HepG2 (cell line): ENCODE measurements around the gene RNPEPL1. TPM values are rescaled to one million over a fixed set of nuclear protein-coding genes. Genes with fewer than 3 reads are reported as not detected.

ENCODE experiments used
- ADNP ChIP-seq: sonication (generic); formaldehyde crosslinking; IDR thresholded peaks from 2 replicates; pipeline ENCODE4 v1.4.0; 2020; ENCODE audit warnings: missing genetic modification reagents
- CAMTA2 ChIP-seq: sonication (generic); formaldehyde crosslinking; IDR thresholded peaks from 2 replicates; pipeline ENCODE4 v1.4.0; 2020; ENCODE audit warnings: mild to moderate bottlenecking, missing genetic modification reagents, borderline replicate concordance
- CENPX ChIP-seq: sonication (generic); formaldehyde crosslinking; IDR thresholded peaks from 2 replicates; pipeline ENCODE4 v1.9.0; 2021; ENCODE audit warnings: mild to moderate bottlenecking, missing genetic modification reagents, moderate library complexity
- CSRNP1 ChIP-seq: sonication (generic); formaldehyde crosslinking; IDR thresholded peaks from 2 replicates; pipeline ENCODE4 v1.8.1; 2023; ENCODE audit warnings: mild to moderate bottlenecking, missing genetic modification reagents
- GABPA ChIP-seq, 2 experiments: IDR thresholded peaks; 2 replicates each; pipeline ENCODE4 v1.6.1; 2011 to 2016; ENCODE audit warnings: low read depth in 2 of 2, low read length in 1 of 2, missing biosample characterization in 1 of 2, missing genetic modification characterization in 1 of 2
- GTF3A ChIP-seq: sonication (generic); formaldehyde crosslinking; conservative IDR thresholded peaks from 2 replicates; pipeline ENCODE4 v1.4.0; 2020; ENCODE audit warnings: mild to moderate bottlenecking, missing genetic modification reagents
- KDM2A ChIP-seq: sonication (generic); formaldehyde crosslinking; IDR thresholded peaks from 2 replicates; pipeline ENCODE4 v1.4.0; 2020; ENCODE audit warnings: low read depth, missing genetic modification reagents, borderline replicate concordance
- MEF2D ChIP-seq: sonication (generic); formaldehyde crosslinking; IDR thresholded peaks from 2 replicates; pipeline ENCODE4 v1.5.1; 2020; ENCODE audit warnings: mild to moderate bottlenecking, missing genetic modification reagents
- MYC ChIP-seq: sonication (generic); formaldehyde crosslinking; IDR thresholded peaks from 2 replicates; pipeline ENCODE4 v1.9.0; 2021; ENCODE audit warnings: missing genetic modification reagents, borderline replicate concordance
- NONO ChIP-seq, 2 experiments: fragments of 450-650 bp in 1 of 2; sonication (generic) in 1 of 2; formaldehyde crosslinking in 1 of 2; IDR thresholded peaks in 1 of 2; conservative IDR thresholded peaks in 1 of 2; 2 replicates each; pipeline versions ENCODE4 v1.6.1 to v1.8.0; 2017 to 2022; ENCODE audit warnings: mild to moderate bottlenecking in 1 of 2, missing genetic modification reagents in 1 of 2, moderate library complexity in 1 of 2
- RARG ChIP-seq: sonication (generic); formaldehyde crosslinking; IDR thresholded peaks from 2 replicates; pipeline ENCODE4 v1.4.0; 2020; ENCODE audit warnings: low read depth, mild to moderate bottlenecking, missing genetic modification reagents
- RBM22 ChIP-seq: fragments of 200-400 bp; formaldehyde crosslinking; optimal IDR thresholded peaks from 2 replicates; pipeline ENCODE3; 2017; ENCODE audit warnings: mild to moderate bottlenecking, low read length, moderate library complexity
- SALL1 ChIP-seq: sonication (generic); formaldehyde crosslinking; IDR thresholded peaks from 2 replicates; pipeline ENCODE4 v1.8.0; 2022; ENCODE audit warnings: mild to moderate bottlenecking, missing genetic modification reagents
- SP140L ChIP-seq: sonication (generic); formaldehyde crosslinking; IDR thresholded peaks from 2 replicates; pipeline ENCODE4 v1.4.0; 2020; ENCODE audit warnings: missing genetic modification reagents, borderline replicate concordance
- ZFX ChIP-seq: sonication (generic); formaldehyde crosslinking; IDR thresholded peaks from 2 replicates; pipeline ENCODE4 v1.4.0; 2020; ENCODE audit warnings: mild to moderate bottlenecking, low read depth, missing genetic modification reagents, moderate library complexity
- ZMYM4 ChIP-seq: sonication (generic); formaldehyde crosslinking; IDR thresholded peaks from 2 replicates; pipeline ENCODE4 v1.8.1; 2023; ENCODE audit warnings: mild to moderate bottlenecking, missing genetic modification reagents
- ZNF337 ChIP-seq: sonication (generic); formaldehyde crosslinking; IDR thresholded peaks from 2 replicates; pipeline ENCODE4 v1.5.1; 2020; ENCODE audit warnings: missing genetic modification reagents, low read depth, mild to moderate bottlenecking, borderline replicate concordance
- ZNF543 ChIP-seq: sonication (generic); formaldehyde crosslinking; IDR thresholded peaks from 2 replicates; pipeline ENCODE4 v1.4.0; 2020; ENCODE audit warnings: mild to moderate bottlenecking, missing genetic modification reagents
- ZNF556 ChIP-seq: sonication (generic); formaldehyde crosslinking; IDR thresholded peaks from 2 replicates; pipeline ENCODE4 v1.4.0; 2020; ENCODE audit warnings: mild to moderate bottlenecking, missing genetic modification reagents, borderline replicate concordance
- polyA plus RNA-seq, 8 experiments: library from polyadenylated mRNA; depleted of rRNA in 3 of 8; stranded (reverse) in 7 of 8; unstranded in 1 of 8; fragments of >200 nt; fragmentation: Illumina TruSeq in 4 of 8; extraction: Trizol in 4 of 8; gene quantifications; 2 replicates each; pipeline versions ENCODE4 v1.2.1 to v1.2.3, GENCODE V29; 2011 to 2016; ENCODE audit warnings: low read depth in 4 of 8, missing spikeins in 1 of 8, mixed read lengths in 1 of 8; ENCODE audit not compliant: insufficient read depth in 1 of 8
- total RNA-seq, 5 experiments: library from RNA; depleted of rRNA; stranded (reverse); fragments of >200 nt; fragmentation: Illumina TruSeq; extraction: Trizol; gene quantifications; 2 replicates each; pipeline ENCODE4 v1.2.3, GENCODE V29; 2016; ENCODE audit warnings: low read depth in 1 of 5
- TF ChIP-seq, protein P1 (sequence below): sonication (generic); IDR thresholded peaks from 2 replicates; pipeline ENCODE4 v1.6.1; 2016; ENCODE audit warnings: low read depth, borderline replicate concordance
- TF ChIP-seq, protein P2 (sequence below): sonication (generic); formaldehyde crosslinking; IDR thresholded peaks from 2 replicates; pipeline ENCODE4 v1.5.1; 2020; ENCODE audit warnings: missing genetic modification reagents, mild to moderate bottlenecking, borderline replicate concordance
- TF ChIP-seq, protein P3 (sequence below), 2 experiments: sonication (generic) in 1 of 2; formaldehyde crosslinking in 1 of 2; IDR thresholded peaks; 2 replicates each; pipeline versions ENCODE4 v1.5.1 to v1.6.1; 2011 to 2020; ENCODE audit warnings: borderline replicate concordance in 1 of 2, low read depth in 1 of 2, low read length in 1 of 2, mild to moderate bottlenecking in 1 of 2, missing genetic modification reagents in 1 of 2, moderate library complexity in 1 of 2

The RNPEPL1 gene
- total and polyA plus RNA-seq, 2 of the 13 experiments (the other 11 are each of a cell fraction or from before 2014, with no cell fraction given), result 13.0 to 18.0 TPM

GRCh38 chr2:240624011-240624949, 56.0 kb downstream of the RNPEPL1 start (continued):
- TF ChIP-seq MYC (0 out of 2 replicates have a peak, but pooled peaks have one; percentile 11), ZFX (CRISPR knock-in tag) (peak; percentile 41; the same call in 1 of the 2 replicates), RBM22 (peak; percentile 4), SP140L (CRISPR knock-in tag) (no peak), ZMYM4 (CRISPR knock-in tag) (no peak), ADNP (no peak), ZNF543 (CRISPR knock-in tag) (0 out of 2 replicates have a peak, but pooled peaks have one; percentile 24), GABPA (IDR thresholded peaks at IDR 0.05; ENCODE audit: low read depth, low read length) (peak; percentile 48), GABPA (CRISPR knock-in tag; IDR thresholded peaks at IDR 0.05; ENCODE audit: low read depth) (peak; percentile 72), RARG (CRISPR knock-in tag) (no peak), MEF2D (CRISPR knock-in tag) (no peak), CAMTA2 (CRISPR knock-in tag) (0 out of 2 replicates have a peak, but pooled peaks have one; percentile 51), CSRNP1 (CRISPR knock-in tag) (no peak), ZNF556 (CRISPR knock-in tag) (0 out of 2 replicates have a peak, but pooled peaks have one; percentile 27), CENPX (CRISPR knock-in tag) (no peak), KDM2A (CRISPR knock-in tag) (peak; percentile 34; the same call in 1 of the 2 replicates), GTF3A (CRISPR knock-in tag) (no peak), ZNF337 (no peak), SALL1 (CRISPR knock-in tag) (no peak), NONO (IDR thresholded peaks at IDR 0.05) (no peak), NONO (CRISPR knock-in tag; conservative IDR thresholded peaks at IDR 0.05) (peak; percentile 51; the same call in 1 of the 2 replicates)
- TF ChIP-seq, protein P1, sequence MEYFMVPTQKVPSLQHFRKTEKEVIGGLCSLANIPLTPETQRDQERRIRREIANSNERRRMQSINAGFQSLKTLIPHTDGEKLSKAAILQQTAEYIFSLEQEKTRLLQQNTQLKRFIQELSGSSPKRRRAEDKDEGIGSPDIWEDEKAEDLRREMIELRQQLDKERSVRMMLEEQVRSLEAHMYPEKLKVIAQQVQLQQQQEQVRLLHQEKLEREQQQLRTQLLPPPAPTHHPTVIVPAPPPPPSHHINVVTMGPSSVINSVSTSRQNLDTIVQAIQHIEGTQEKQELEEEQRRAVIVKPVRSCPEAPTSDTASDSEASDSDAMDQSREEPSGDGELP, result no peak
- TF ChIP-seq, protein P2, sequence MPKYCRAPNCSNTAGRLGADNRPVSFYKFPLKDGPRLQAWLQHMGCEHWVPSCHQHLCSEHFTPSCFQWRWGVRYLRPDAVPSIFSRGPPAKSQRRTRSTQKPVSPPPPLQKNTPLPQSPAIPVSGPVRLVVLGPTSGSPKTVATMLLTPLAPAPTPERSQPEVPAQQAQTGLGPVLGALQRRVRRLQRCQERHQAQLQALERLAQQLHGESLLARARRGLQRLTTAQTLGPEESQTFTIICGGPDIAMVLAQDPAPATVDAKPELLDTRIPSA (CRISPR knock-in tag), result no peak
- TF ChIP-seq, protein P3, sequence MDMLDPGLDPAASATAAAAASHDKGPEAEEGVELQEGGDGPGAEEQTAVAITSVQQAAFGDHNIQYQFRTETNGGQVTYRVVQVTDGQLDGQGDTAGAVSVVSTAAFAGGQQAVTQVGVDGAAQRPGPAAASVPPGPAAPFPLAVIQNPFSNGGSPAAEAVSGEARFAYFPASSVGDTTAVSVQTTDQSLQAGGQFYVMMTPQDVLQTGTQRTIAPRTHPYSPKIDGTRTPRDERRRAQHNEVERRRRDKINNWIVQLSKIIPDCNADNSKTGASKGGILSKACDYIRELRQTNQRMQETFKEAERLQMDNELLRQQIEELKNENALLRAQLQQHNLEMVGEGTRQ (IDR thresholded peaks at IDR 0.05; ENCODE audit: low read depth, low read length), result 0 out of 2 replicates have a peak, but pooled peaks have one; percentile 27
- TF ChIP-seq, protein P3 (CRISPR knock-in tag; IDR thresholded peaks at IDR 0.05; ENCODE audit: borderline replicate concordance), result no peak
